Measurements from ENCODE around the gene YARS1. TPM values are rescaled to one million over a fixed set of nuclear protein-coding genes. Genes with fewer than 3 reads are reported as not detected.

YARS1 gene
- total and polyA plus RNA-seq, 2 of the 13 experiments (the other 11 are each of a cell fraction or from before 2014, with no cell fraction given) = 50.1 to 113 TPM

- TF ChIP-seq ZEB1 (IDR thresholded peaks at IDR 0.05; ENCODE audit: insufficient replicate concordance, low read depth) (peak; percentile 89), ZNF644 (CRISPR knock-in tag; IDR thresholded peaks at IDR 0.05; ENCODE audit: low read depth) (peak; percentile 39; the same call in 1 of the 2 replicates), GTF2F1 (IDR thresholded peaks at IDR 0.05; ENCODE audit: low read length) (no peak), YEATS2 (CRISPR knock-in tag; IDR thresholded peaks at IDR 0.05; ENCODE audit: borderline replicate concordance) (peak; percentile 67; the same call in 1 of the 2 replicates), EED (CRISPR knock-in tag; IDR thresholded peaks at IDR 0.05) (no peak), HOXA3 (CRISPR knock-in tag; IDR thresholded peaks at IDR 0.05) (peak; percentile 77; the same call in 1 of the 2 replicates), MED13 (CRISPR knock-in tag; IDR thresholded peaks at IDR 0.05) (0 out of 2 replicates have a peak, but pooled peaks have one; percentile 74), ZNF251 (CRISPR knock-in tag; IDR thresholded peaks at IDR 0.05) (no peak), AKAP8 (CRISPR knock-in tag; IDR thresholded peaks at IDR 0.05) (peak; percentile 64; the same call in 1 of the 2 replicates), HDAC2 (CRISPR knock-in tag; IDR thresholded peaks at IDR 0.05) (peak; percentile 47; the same call in 1 of the 2 replicates), JUNB (CRISPR knock-in tag; IDR thresholded peaks at IDR 0.05; ENCODE audit: borderline replicate concordance) (peak; percentile 98), ZNF235 (CRISPR knock-in tag; IDR thresholded peaks at IDR 0.05; ENCODE audit: borderline replicate concordance) (no peak), ZNF296 (CRISPR knock-in tag; conservative IDR thresholded peaks at IDR 0.05) (no peak), AHR (CRISPR knock-in tag; IDR thresholded peaks at IDR 0.05) (no peak), DBP (CRISPR knock-in tag; IDR thresholded peaks at IDR 0.05; ENCODE audit: not compliant biosample characterization) (no peak), ZNF879 (CRISPR knock-in tag; IDR thresholded peaks at IDR 0.05) (no peak), RAD21 (CRISPR knock-in tag; IDR thresholded peaks at IDR 0.05) (peak; percentile 61), HHEX (CRISPR knock-in tag; IDR thresholded peaks at IDR 0.05) (no peak), ZNF136 (CRISPR knock-in tag; IDR thresholded peaks at IDR 0.05; ENCODE audit: low read depth) (peak; percentile 31; the same call in 1 of the 2 replicates)
- TF ChIP-seq, protein P1, sequence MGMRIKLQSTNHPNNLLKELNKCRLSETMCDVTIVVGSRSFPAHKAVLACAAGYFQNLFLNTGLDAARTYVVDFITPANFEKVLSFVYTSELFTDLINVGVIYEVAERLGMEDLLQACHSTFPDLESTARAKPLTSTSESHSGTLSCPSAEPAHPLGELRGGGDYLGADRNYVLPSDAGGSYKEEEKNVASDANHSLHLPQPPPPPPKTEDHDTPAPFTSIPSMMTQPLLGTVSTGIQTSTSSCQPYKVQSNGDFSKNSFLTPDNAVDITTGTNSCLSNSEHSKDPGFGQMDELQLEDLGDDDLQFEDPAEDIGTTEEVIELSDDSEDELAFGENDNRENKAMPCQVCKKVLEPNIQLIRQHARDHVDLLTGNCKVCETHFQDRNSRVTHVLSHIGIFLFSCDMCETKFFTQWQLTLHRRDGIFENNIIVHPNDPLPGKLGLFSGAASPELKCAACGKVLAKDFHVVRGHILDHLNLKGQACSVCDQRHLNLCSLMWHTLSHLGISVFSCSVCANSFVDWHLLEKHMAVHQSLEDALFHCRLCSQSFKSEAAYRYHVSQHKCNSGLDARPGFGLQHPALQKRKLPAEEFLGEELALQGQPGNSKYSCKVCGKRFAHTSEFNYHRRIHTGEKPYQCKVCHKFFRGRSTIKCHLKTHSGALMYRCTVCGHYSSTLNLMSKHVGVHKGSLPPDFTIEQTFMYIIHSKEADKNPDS (CRISPR knock-in tag; IDR thresholded peaks at IDR 0.05) = no peak
- TF ChIP-seq, protein P2, sequence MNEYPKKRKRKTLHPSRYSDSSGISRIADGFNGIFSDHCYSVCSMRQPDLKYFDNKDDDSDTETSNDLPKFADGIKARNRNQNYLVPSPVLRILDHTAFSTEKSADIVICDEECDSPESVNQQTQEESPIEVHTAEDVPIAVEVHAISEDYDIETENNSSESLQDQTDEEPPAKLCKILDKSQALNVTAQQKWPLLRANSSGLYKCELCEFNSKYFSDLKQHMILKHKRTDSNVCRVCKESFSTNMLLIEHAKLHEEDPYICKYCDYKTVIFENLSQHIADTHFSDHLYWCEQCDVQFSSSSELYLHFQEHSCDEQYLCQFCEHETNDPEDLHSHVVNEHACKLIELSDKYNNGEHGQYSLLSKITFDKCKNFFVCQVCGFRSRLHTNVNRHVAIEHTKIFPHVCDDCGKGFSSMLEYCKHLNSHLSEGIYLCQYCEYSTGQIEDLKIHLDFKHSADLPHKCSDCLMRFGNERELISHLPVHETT (CRISPR knock-in tag; conservative IDR thresholded peaks at IDR 0.05) = no peak; the same call in 1 of the 2 replicates
- TF ChIP-seq, protein P3, sequence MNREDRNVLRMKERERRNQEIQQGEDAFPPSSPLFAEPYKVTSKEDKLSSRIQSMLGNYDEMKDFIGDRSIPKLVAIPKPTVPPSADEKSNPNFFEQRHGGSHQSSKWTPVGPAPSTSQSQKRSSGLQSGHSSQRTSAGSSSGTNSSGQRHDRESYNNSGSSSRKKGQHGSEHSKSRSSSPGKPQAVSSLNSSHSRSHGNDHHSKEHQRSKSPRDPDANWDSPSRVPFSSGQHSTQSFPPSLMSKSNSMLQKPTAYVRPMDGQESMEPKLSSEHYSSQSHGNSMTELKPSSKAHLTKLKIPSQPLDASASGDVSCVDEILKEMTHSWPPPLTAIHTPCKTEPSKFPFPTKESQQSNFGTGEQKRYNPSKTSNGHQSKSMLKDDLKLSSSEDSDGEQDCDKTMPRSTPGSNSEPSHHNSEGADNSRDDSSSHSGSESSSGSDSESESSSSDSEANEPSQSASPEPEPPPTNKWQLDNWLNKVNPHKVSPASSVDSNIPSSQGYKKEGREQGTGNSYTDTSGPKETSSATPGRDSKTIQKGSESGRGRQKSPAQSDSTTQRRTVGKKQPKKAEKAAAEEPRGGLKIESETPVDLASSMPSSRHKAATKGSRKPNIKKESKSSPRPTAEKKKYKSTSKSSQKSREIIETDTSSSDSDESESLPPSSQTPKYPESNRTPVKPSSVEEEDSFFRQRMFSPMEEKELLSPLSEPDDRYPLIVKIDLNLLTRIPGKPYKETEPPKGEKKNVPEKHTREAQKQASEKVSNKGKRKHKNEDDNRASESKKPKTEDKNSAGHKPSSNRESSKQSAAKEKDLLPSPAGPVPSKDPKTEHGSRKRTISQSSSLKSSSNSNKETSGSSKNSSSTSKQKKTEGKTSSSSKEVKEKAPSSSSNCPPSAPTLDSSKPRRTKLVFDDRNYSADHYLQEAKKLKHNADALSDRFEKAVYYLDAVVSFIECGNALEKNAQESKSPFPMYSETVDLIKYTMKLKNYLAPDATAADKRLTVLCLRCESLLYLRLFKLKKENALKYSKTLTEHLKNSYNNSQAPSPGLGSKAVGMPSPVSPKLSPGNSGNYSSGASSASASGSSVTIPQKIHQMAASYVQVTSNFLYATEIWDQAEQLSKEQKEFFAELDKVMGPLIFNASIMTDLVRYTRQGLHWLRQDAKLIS (CRISPR knock-in tag; IDR thresholded peaks at IDR 0.05) = no peak
Observed at GRCh38 chr1:32759997-32760623, 57.0 kb downstream of the YARS1 start (continued).

Measured in HepG2 (cell line).